Retinal pigment epithelial cell (primary cell): Measurements from ENCODE around the gene BICRA.

Source experiments
- DNase-seq: peaks from one replicate; pipeline ENCODE4 v3.0.0-alpha.2; 2010; ENCODE audit warnings: low read depth
- H3K4me3 ChIP-seq: 2 replicates; pipeline ENCODE4 v1.5.1; 2011; ENCODE audit warnings: mild to moderate bottlenecking, low read length, control low read depth, moderate library complexity
- CTCF ChIP-seq: conservative IDR thresholded peaks from 2 replicates; pipeline ENCODE4 v1.5.1; 2011; ENCODE audit warnings: low read depth, low read length, control low read depth, inconsistent platforms

BICRA gene

GRCh38 chr19:47613165-47614020 lies 4.5 kb downstream of the BICRA start:
- DNase-seq, result no peak
- H3K4me3 ChIP-seq, result no peak overlapping the region
- TF ChIP-seq CTCF, result no peak

DNA sequence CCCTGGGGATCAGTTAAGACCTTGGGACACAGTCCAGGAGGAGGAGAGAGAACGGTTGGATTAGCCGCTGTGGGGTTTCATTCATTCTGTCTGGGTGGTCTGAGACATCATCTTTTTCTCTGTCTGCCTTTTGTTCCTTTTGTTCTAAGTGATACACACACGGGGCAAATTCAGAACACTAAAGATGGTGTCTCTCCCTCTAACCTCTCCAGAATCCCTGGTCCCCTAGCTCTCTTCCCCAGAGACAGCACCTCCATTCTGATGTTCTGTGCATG lies 5.0 kb downstream of the BICRA start:
- DNase-seq, result no peak
- no peak for TF ChIP-seq CTCF
- H3K4me3 ChIP-seq, result no peak overlapping the region

- no peak for DNase-seq
- no peak for TF ChIP-seq CTCF
- no peak overlapping the region for H3K4me3 ChIP-seq
These were observed 5.6 kb downstream of the BICRA start for GRCh38 chr19:47614559-47614958.

DNA sequence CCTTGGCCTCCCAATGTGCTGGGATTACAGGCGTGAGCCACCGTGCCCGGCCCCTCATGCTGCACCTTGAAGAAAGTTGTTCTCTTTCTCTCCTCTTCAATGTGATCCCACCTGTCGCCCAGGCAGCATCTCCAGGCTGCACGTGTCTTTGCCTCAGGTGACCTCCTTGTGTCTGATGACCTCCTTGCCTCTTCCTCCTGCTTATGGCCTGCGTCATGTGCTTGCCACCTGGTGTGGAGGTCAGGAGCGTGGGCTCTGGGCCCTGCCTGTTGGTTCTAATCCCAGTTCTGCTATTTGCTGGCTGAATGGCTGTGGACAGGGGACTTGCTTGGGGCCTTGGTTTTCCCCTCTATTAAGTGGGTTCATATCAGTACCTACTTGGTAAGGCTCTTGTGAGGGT lies 6.3 kb downstream of the BICRA start:
- DNase-seq, result no peak
- H3K4me3 ChIP-seq, result no peak overlapping the region
- TF ChIP-seq CTCF, result no peak

DNA sequence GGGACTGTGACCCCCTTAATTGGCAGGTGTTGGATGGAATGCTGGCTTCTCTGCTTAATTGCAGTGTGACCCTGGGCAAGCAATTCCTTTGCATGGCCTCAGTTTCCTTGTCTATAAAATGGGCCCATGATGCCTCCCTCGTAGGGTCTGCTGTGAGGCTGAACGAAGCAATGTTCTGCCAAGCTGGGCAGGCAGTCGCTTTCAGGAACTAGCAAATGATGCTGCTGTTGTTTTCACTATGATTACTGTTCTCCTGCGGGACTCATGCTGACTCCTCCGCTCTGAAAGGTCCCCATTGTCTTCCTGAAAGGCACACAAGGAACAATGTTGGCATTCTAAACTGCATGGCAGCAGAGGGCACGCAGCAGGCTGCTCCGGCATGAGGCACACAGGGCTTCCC lies 6.8 kb downstream of the BICRA start:
- H3K4me3 ChIP-seq, result no peak overlapping the region
- no peak for DNase-seq
- TF ChIP-seq CTCF, result no peak

DNA sequence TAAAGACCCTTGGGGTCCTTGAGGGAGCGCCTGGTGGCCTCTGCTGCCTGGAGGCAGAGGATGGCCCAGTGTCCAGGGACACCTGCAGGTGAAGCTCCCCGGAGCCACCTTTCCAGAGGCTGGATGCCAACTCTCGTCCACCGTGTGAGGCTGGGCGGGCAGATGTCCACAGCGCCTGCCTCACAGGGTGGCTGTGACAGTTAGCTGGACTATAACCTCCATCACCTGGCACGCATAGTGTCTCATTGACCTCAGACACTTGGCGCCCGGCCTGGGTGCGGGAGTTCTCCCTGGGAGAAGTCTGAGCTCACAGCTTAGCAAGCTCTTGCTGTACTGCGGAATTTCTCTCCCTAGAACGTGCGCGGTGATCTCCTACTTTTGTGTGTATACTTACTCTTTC lies 9.8 kb downstream of the BICRA start:
- H3K4me3 ChIP-seq, result no peak overlapping the region
- no peak for DNase-seq
- no peak for TF ChIP-seq CTCF

- H3K4me3 ChIP-seq, result no peak overlapping the region
- no peak for TF ChIP-seq CTCF
- DNase-seq, result no peak
These were observed 10.8 kb downstream of the BICRA start for GRCh38 chr19:47619763-47620162.
